SKM-1 treated with dmso at 0.1 percent for 144 hours (cell line): Measurements from ENCODE around the gene SAMMSON.

ENCODE experiments used
- DNase-seq: peaks from one replicate; lab custom pipeline; 2025; ENCODE audit not compliant: unreplicated experiment; lab: John Stamatoyannopoulos, UW

Gene SAMMSON

DNA sequence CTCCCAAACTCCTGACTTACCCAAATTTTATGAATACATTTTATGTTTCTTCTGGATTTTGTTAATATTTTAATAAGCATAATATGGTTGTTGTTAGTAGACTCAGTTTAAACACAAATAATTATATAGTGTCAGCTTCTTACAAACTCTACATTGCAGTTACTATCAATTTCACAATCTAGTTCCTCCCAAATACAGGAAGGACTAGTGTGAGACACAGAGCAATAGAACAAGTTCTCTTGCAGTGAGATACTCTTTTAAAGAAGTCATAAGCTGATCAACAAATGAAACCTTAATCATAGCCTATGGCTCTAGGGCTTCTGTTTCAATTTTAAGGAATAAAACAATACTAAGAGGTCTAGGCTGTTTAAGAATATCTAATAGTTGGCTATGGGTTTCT lies 86.1 kb downstream of the SAMMSON start:
- peak; percentile 26 for DNase-seq

DNA sequence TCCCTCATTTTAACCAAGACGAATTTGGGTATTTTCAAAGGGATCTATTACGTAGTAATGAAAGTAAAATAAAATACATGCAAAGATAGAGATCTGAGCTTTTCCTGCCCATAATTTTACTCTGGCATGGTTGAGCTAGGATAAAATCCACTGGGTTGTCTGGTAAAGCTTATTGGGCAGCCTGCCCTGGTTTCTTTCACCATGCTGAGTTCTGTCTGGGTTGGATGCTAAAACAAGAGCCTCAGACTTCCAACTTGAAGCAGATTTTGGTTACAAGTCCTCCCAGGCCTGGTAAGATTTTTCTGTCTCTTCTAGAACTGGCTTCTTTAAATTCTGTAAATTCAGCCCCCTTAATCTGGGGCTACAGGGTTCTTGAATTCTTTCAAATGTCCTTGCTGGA lies 86.8 kb downstream of the SAMMSON start:
- no peak for DNase-seq

DNA sequence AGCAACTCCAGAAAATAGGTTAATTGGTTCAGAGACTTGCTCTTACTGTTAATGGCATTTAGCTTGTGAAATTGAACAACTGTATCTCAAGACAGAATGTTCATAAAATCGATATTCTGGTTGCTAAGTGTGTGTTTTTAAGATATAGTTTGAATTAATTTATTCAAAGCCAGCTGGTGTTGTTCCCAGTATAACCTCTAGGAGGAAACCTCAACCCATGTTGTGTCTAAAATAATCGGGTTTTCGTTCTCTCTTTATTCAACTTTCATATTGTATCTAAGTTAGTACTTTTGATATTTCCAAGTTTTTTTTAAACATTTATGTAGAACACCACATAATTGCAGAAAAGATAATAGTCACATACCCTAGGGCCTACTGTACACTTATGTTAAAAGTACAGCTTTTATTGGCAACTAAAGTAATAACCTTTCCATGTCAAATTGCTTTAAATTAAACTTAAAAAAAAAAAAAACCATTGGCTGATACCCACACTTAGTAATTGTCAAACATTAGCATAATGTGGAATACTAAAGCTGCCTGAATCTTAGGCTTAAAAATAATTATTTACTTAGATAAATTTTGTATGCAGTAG lies 90.9 kb downstream of the SAMMSON start:
- no peak for DNase-seq

DNA sequence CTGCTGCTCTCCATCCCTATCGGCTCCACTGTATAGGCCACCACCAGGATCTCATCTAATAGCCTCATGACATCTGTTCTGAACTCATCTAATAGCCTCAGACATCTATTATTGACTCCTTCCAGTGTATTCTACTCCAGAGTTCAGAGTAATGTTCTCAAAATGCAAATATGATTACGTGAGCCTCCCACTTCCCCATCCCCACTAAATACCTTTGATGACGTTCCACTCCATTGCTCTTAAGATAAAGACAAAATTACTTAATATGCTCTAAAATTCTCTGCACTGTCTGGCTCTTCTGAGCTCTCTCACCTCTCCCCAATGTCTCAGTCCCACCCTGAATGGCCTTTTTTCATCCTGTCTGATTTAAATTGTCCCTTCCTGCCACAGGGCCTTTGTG lies 94.7 kb downstream of the SAMMSON start:
- no peak for DNase-seq

DNA sequence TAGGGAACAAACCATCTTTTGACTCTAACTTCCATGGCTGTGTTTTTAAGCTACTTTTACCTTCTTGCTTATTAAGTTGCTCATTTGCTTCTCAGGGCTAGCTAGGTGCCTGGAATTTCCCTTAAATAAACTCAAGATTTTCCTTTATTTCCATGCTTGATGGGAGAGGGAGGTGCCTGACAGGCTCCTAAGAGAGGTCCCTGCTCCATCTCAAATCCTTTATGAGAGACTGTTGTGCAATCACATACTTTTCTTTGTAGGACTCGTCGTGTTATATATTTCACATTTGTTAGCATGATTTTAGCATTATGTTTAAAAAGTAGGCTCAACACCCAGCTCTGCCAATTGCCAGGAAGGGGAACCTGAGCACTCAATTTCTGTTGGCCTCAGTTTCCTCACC lies 95.7 kb downstream of the SAMMSON start:
- DNase-seq: no peak

DNA sequence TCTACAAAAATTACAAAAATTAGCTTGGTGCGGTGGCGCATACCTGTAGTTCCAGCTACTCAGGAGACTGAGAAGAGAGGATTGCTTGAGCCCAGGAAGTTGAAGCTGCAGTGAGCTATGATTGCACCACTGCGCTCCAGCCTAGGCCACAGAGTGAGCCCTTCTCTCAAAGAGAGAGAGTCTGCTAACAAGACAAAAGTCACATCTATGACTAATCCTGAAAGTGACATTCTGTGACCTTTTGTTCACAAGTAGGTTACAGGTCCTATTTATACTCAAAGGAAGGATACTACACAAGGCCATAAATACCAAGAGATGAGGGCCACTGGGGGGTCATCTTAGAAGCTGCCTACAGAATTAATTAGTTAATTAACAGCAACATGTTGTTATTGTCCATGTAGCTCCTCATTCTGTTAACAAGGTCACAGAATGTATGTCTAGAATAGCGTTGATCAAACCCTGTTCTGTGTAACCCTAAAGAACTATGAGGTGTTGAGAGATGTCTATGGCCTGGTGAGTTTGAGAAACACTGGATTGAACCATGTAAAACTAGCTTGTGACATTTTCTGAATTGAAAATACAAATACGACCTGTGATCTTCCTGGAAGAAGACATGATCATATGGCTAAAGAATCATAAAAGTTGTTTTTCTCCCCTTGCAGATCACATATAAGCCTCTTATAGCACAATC lies 97.0 kb downstream of the SAMMSON start:
- no peak for DNase-seq

DNA sequence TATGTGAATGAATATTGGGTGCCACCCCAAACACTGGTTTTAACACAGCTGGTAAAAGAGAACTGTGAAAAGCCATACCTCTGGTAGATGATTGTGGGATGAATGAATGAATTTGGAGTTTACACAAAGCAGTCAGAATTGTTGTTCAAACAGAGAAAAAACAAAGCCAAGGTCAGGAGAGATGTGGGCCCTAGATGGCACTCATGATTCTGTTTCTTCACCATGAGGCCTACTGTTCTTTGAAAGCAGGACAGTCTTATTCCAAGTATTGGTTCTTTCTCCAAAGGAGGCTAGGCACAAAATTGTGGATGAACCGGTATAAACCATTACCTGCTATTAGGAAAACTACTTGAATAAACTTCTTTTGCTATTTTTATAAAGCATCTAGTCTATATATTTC lies 97.6 kb downstream of the SAMMSON start:
- no peak for DNase-seq

DNA sequence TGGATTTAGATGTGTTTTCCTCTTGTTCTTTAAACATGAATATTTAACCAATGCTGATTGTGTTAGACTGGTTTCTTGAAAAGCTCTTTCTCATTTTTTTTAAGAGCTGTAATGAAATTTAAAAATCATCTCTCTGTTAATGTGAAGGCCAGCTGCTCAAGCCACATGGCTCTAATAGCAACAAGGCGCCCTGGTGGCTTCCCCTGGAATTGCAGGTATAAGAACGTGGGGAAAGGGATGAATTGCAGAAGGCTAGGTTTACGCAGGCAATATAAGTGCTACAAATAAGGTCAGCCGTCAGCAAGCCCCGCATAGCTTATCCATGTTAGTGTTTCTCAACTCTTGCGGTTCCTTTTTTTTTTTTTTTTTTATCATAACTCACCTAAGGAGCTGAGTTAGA lies 108.5 kb downstream of the SAMMSON start:
- DNase-seq: peak; percentile 17

DNA sequence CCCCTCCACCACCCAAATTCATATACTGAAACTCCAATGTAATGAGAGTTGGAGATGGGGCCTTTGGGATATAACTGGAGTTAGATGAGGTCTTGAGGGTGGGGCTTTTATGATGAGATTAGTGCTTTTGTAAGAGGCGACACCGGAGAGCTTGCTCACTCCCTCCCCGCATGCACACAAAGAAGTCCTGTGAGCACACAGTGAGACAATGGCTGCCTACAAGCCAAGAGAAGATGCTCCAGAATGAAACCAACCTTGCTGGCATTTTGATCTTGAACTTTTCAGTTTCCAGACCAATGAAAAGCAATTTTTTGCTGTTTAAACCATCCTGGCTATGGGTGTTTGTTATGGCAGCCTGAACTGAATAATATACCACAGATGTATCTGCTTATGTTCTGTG lies 109.0 kb downstream of the SAMMSON start:
- no peak for DNase-seq

DNA sequence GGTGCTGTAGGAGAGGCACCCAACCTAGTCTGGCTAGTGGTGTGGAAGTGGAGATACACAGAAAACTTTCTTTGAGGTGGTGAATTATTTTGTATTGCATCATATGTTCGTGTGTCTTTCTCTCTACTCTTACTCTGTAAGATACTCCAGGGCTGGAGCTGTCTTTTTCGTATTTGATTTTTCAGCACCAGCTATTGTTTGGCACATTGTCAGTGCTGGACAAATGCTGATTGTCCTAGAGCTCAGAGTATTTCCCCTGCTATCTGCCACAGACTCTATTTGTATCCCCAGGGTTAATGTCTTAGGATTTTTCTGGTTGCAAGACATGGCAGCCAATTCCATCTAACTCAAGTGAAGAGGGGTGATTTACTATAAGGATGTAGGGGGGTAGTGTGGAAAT lies 110.5 kb downstream of the SAMMSON start:
- DNase-seq: no peak

DNA sequence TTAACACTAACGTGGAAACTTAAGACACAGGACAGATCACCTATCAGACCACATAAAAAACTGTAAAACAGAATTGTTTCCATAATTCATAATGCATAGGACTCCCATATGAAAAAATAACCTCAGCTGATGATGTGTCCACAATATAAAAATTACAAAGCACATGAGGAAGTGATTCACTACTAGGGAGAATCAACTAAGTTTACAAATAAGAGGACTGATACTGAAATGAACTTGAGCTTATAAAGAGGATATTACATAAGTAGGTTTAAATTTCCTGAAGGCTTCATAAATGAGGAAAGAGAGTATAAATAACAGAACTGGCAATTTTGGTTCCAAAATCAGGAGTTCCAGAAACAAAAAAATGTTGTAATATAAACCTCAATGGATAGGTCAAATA lies 111.9 kb downstream of the SAMMSON start:
- no peak for DNase-seq

DNA sequence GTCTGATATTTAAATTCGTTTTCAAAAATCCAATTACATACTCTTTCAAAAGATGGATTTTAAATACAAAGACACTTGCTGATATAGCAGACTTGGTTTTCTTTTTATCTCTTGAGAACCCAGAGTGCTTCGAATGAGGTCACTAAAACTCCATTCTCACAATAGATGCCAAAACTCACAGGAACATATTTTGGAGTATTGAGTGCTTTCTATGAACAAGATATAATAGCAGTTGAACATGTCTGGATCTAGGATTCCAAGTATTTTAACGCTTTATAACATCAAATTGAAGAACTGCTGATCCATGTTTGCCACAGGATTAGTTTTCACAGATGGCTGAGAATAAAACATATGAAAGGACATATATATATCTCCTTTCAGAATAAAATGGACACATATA lies 113.2 kb downstream of the SAMMSON start:
- no peak for DNase-seq

DNA sequence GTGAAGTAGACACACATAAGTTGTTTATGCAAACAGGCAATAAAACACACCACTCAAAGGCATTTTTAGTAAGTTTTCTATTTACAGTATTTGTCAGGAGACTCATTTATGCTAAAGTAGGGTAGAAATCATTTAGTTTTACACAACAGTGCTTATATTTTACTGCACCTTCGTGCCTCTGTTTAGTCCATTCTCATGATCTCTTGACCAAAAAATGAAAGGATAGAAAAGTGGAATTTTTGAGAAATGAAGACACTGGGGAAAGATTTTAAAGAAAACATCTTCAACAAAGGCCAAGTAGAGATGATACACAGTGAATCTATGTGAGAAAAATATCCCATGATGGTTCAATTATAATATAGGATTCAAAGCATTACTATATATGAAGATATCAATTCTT lies 114.9 kb downstream of the SAMMSON start:
- DNase-seq: no peak

DNA sequence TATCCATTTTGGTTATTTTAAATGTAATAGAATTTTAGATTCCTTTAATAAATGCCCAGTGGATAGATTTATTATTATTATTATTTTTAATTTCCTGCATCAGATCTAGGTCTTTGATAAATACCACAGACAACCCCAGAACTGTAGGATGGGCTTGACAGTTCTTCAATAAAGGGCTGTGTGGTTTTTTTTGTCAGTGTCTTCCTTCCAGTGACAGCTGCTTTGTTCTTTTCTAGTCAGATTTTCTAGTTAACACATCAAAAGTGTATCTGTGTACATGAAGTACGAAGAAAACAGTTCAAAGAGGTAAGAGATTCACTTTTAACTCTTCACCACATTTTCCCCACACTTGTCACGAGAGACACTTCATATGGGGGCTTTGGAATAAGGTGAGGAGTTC lies 120.3 kb downstream of the SAMMSON start:
- DNase-seq: no peak
